PC-9 (cell line): ENCODE data around the gene RAET1G. TPM values are rescaled to one million over a fixed set of nuclear protein-coding genes. Genes with fewer than 3 reads are reported as not detected.
"Not testable (repeated sequence)": the region's sequence is repeated elsewhere in the genome, so short reads cannot be mapped to it uniquely, and the experiment has no call there.

Experiments
- BruUV-seq: library from RNA; stranded (reverse); fragments of 400-500 nt; replicated peaks from 2 replicates; lab custom pipeline; 2021; lab: Mats Ljungman, UMichigan
- CTCF ChIA-PET: fragments of 300-600 bp; sonication (Branson Sonifier 250); formaldehyde crosslinking; loops from one replicate; lab custom pipeline; 2022; ENCODE audit warnings: antibody characterized with exemption; lab: Charles Lee
- POLR2A ChIA-PET: fragments of 300-600 bp; sonication (Branson Sonifier 250); formaldehyde crosslinking; loops from one replicate; lab custom pipeline; 2022; ENCODE audit warnings: antibody characterized with exemption; ENCODE audit not compliant: unreplicated experiment; lab: Charles Lee
- DNase-seq, 2 experiments: peaks; one replicate each; pipeline versions ENCODE4 v3.0.0 to v3.0.0-alpha.2; 2015 to 2022; ENCODE audit warnings: mixed read lengths in 1 of 2
- H2AFZ ChIP-seq: fragments of 200-600 bp; sonication (generic); 2 replicates; pipeline ENCODE4 v1.8.1; 2017; ENCODE audit warnings: antibody characterized with exemption
- H3F3A ChIP-seq: fragments of 200-600 bp; sonication (generic); 2 replicates; pipeline ENCODE4 v1.8.1; 2017; ENCODE audit warnings: antibody characterized with exemption, mild to moderate bottlenecking, low read depth; ENCODE audit not compliant: insufficient read depth
- H3K27ac ChIP-seq: fragments of 200-600 bp; sonication (generic); 2 replicates; pipeline ENCODE4 v1.6.1; 2016; ENCODE audit warnings: mixed run types
- H3K27me3 ChIP-seq: fragments of 200-600 bp; sonication (generic); 2 replicates; pipeline ENCODE4 v1.6.1; 2016; ENCODE audit warnings: low read depth, mixed run types; ENCODE audit not compliant: insufficient read depth
- H3K36me3 ChIP-seq: fragments of 200-600 bp; sonication (generic); 2 replicates; pipeline ENCODE4 v1.6.1; 2016; ENCODE audit warnings: low read depth, mixed run types
- H3K4me1 ChIP-seq: fragments of 200-600 bp; sonication (generic); replicated peaks from 2 replicates; pipeline ENCODE4 v1.6.1; 2016; ENCODE audit warnings: mixed run types; ENCODE audit not compliant: insufficient read depth
- H3K4me2 ChIP-seq: fragments of 200-600 bp; sonication (generic); 2 replicates; pipeline ENCODE4 v1.6.1; 2017; ENCODE audit warnings: mixed run types
- H3K4me3 ChIP-seq: fragments of 200-600 bp; sonication (generic); 2 replicates; pipeline ENCODE4 v1.6.1; 2016; ENCODE audit warnings: mixed run types
- H3K79me2 ChIP-seq: fragments of 200-600 bp; sonication (generic); 2 replicates; pipeline ENCODE4 v1.6.1; 2017; ENCODE audit warnings: low read depth, mixed run types
- H3K9me2 ChIP-seq: fragments of 200-600 bp; sonication (generic); 2 replicates; pipeline ENCODE4 v1.8.1; 2017; ENCODE audit warnings: mild to moderate bottlenecking; ENCODE audit not compliant: insufficient read depth
- H3K9me3 ChIP-seq: fragments of 200-600 bp; sonication (generic); 2 replicates; pipeline ENCODE4 v1.8.1; 2016; ENCODE audit warnings: low read depth; ENCODE audit not compliant: insufficient read depth
- H4K20me1 ChIP-seq: fragments of 200-600 bp; sonication (generic); 2 replicates; pipeline ENCODE4 v1.8.1; 2017; ENCODE audit not compliant: insufficient read depth
- EZH2 ChIP-seq: fragments of 200-600 bp; sonication (generic); IDR thresholded peaks from 2 replicates; pipeline ENCODE4 v1.8.0; 2017; ENCODE audit warnings: antibody characterized with exemption, low read depth
- intact Hi-C: fragments of 100-400 bp; cut with micrococcal nuclease; formaldehyde crosslinking; loops from one replicate; pipeline ENCODE4 v1.10.0; 2022; ENCODE audit not compliant: unreplicated experiment
- total RNA-seq: library from RNA; stranded (reverse); gene quantifications from 2 replicates; pipeline ENCODE4 v1.2.3, GENCODE V29; 2021
- TF ChIP-seq, protein P1 (sequence below): fragments of 200-600 bp; sonication (generic); conservative IDR thresholded peaks from 2 replicates; pipeline ENCODE4 v1.6.1; 2017; ENCODE audit warnings: mixed run types, antibody characterized with exemption, mild to moderate bottlenecking, moderate library complexity

The RAET1G gene
- total RNA-seq, 1 experiment from 2014 or later, result not detected

DNA sequence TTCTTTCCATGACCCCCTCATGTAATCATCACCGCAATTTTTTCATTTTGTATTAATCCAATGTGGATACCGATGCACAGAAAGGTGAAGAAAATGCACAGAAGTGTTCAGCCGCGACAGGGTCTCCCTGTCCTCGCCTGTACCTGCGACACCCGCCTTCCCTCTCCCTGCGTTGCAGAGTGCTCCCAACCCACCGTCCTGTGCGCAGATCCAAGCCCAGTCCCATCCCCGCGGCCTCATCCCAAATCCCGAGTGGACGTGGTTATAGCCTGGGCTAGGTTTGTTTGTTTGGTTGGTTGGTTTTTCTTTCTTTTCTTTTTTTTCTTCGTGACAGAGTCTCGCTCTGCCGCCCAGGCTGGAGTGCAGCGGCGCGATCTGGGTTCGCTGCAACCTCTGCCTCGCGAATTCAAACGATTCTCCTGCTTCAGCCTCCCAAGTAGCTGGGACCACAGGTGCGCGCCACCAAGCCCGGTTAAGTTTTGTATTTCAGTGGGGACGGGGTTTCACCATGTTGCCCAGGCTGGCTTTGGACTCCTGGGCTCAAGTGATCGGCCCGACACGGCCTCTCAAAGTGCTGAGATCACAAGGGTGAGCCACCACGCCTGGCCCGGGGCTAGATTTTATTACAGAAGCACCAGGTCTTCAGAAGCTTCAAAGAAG is 536 bp upstream of the RAET1G start:
- Histone ChIP-seq H2AFZ (no peak overlapping the region), H3K4me2 (peak overlapping the region; percentile 86), H3K4me3 (peak overlapping the region; percentile 64; the same call in 1 of the 2 replicates), H3K79me2 (no peaks in the 10 kb centered on the region), H3K27ac (no peak overlapping the region), H3K27me3 (no peaks in the 10 kb centered on the region), H3K9me3 (no peaks in the 10 kb centered on the region), H3K36me3 (no peaks in the 10 kb centered on the region), H3K9me2 (no peaks in the 10 kb centered on the region), H3F3A (no peaks in the 10 kb centered on the region), H3K4me1 (peaks cover 4% of the 10 kb centered on the region), H4K20me1 (no peaks in the 10 kb centered on the region)
- no TSS peak for BruUV-seq
- TF ChIP-seq, protein P1, sequence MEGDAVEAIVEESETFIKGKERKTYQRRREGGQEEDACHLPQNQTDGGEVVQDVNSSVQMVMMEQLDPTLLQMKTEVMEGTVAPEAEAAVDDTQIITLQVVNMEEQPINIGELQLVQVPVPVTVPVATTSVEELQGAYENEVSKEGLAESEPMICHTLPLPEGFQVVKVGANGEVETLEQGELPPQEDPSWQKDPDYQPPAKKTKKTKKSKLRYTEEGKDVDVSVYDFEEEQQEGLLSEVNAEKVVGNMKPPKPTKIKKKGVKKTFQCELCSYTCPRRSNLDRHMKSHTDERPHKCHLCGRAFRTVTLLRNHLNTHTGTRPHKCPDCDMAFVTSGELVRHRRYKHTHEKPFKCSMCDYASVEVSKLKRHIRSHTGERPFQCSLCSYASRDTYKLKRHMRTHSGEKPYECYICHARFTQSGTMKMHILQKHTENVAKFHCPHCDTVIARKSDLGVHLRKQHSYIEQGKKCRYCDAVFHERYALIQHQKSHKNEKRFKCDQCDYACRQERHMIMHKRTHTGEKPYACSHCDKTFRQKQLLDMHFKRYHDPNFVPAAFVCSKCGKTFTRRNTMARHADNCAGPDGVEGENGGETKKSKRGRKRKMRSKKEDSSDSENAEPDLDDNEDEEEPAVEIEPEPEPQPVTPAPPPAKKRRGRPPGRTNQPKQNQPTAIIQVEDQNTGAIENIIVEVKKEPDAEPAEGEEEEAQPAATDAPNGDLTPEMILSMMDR, result no peak
- no peak for TF ChIP-seq EZH2
- intact Hi-C loops, result loop anchor here (2.0 to 5.0 kb wide), 2 partner anchors 59 to 356 kb away; partner anchors contain the start of genes GINM1 and LRP11
- ChIA-PET CTCF (interaction anchor here (1.3 kb wide), 1 partner anchor 83 kb away, joined by 3 read pairs; no protein-coding TSS in a partner anchor), POLR2A (no interaction called here)
- DNase-seq, result no peak

- BruUV-seq, H3F3A ChIP-seq, H3K27ac ChIP-seq, H2AFZ ChIP-seq, H3K79me2 ChIP-seq, H3K9me2 ChIP-seq, H3K9me3 ChIP-seq, H4K20me1 ChIP-seq, H3K36me3 ChIP-seq, H3K27me3 ChIP-seq, H3K4me1 ChIP-seq, DNase-seq: not testable (repeated sequence)
- intact Hi-C loops, result loop anchor here (2.0 to 5.0 kb wide), 2 partner anchors 57 to 355 kb away; partner anchors contain the start of genes GINM1 and LRP11
- ChIA-PET CTCF (interaction anchor here (0.6 kb wide), 1 partner anchor 199 kb away, joined by 4 read pairs; no protein-coding TSS in a partner anchor), POLR2A (interaction anchor here (0.6 kb wide), 1 partner anchor 81 kb away, joined by 3 read pairs; no protein-coding TSS in a partner anchor)
- peak overlapping the region; percentile 86 for H3K4me2 ChIP-seq
- peak overlapping the region; percentile 64; the same call in 1 of the 2 replicates for H3K4me3 ChIP-seq
Measured at GRCh38 chr6:149922091-149922490, 830 bp downstream of the RAET1G start.

DNA sequence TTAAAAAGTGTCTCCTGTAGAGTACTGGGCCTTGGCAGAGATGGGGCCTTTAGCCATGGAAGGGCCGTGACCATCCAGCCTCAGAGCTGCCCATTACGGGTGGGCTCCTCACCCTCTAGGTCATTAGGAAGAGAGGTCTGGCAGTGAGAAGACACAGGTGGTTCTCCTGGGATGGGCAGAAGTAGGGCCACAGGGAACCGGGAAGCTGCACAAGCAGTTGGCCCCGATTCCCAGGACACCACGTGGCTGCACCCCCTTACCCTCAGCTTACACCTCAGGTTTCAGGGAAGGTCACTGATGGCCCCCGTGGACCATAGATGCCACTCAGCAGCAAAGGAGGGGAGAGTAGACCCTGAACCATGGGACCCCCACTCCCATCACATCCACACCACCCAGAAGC is 1.6 kb downstream of the RAET1G start:
- H3K27me3 ChIP-seq, result no peaks in the 10 kb centered on the region
- no peak for DNase-seq
- H3K27ac ChIP-seq, result no peak overlapping the region
- BruUV-seq, result no TSS peak
- CTCF ChIA-PET, result no interaction called here
- intact Hi-C loops, result loop anchor here (5.0 kb wide), 1 partner anchor 354 kb away; the partner anchor contains the start of gene GINM1
- H4K20me1 ChIP-seq, result no peaks in the 10 kb centered on the region
- H3K4me1 ChIP-seq, result peaks cover 1% of the 10 kb centered on the region
- no peaks in the 10 kb centered on the region for H3K79me2 ChIP-seq
- H3K9me2 ChIP-seq, result no peaks in the 10 kb centered on the region
- H3K9me3 ChIP-seq, result no peaks in the 10 kb centered on the region
- no peak overlapping the region for H2AFZ ChIP-seq
- no peak for TF ChIP-seq EZH2
- TF ChIP-seq, protein P1, result no peak
- no peak overlapping the region for H3K4me2 ChIP-seq
- H3K4me3 ChIP-seq, result no peak overlapping the region
- no peaks in the 10 kb centered on the region for H3F3A ChIP-seq
- POLR2A ChIA-PET, result no interaction called here
- H3K36me3 ChIP-seq, result no peaks in the 10 kb centered on the region
